ENCODE results near the gene PHF2. TPM values are rescaled to one million over a fixed set of nuclear protein-coding genes. Genes with fewer than 3 reads are reported as not detected.

The PHF2 gene
- total and polyA plus RNA-seq, 2 experiments from 2014 or later, result 4.3 to 11.8 TPM

- no peaks in the 10 kb centered on the region for H3K9me3 Mint-ChIP-seq
- H3K27me3 Mint-ChIP-seq (ENCODE audit: insufficient read depth, low read depth, poor library complexity), result peaks cover 4% of the 10 kb centered on the region
- peaks cover 41% of the 10 kb centered on the region for H3K36me3 Mint-ChIP-seq (ENCODE audit: low read depth)
- Histone ChIP-seq H3K9me2 (ENCODE audit: insufficient read depth) (no peaks in the 10 kb centered on the region), H3K27ac (ENCODE audit: low read depth) (no peak overlapping the region), H3K4me1 (ENCODE audit: insufficient read depth) (peaks cover 11% of the 10 kb centered on the region; the same call in 1 of the 2 replicates), H3K4me3 (no peak overlapping the region), H3K79me2 (replicated peaks; ENCODE audit: insufficient read depth) (no peaks in the 10 kb centered on the region), H2AFZ (no peak overlapping the region), H3K27me3 (ENCODE audit: insufficient read depth) (no peaks in the 10 kb centered on the region), H3K36me3 (ENCODE audit: insufficient read depth) (peaks cover 18% of the 10 kb centered on the region), H3K4me2 (no peak overlapping the region), H4K20me1 (replicated peaks; ENCODE audit: insufficient read depth) (peaks cover 6% of the 10 kb centered on the region; the same call in 1 of the 2 replicates), H3F3A (replicated peaks; ENCODE audit: low read depth) (no peaks in the 10 kb centered on the region)
- DNase-seq (ENCODE audit: low spot score) (no peak), ATAC-seq (no peak)
- H3K27ac Mint-ChIP-seq, result no peak overlapping the region
- H3K4me1 Mint-ChIP-seq, result peaks cover 10% of the 10 kb centered on the region; the same call in 2 of the 3 replicates
- TF ChIP-seq NANOG (IDR thresholded peaks at IDR 0.05; ENCODE audit: borderline replicate concordance), result no peak
- no peak for TF ChIP-seq ZNF331 (CRISPR knock-in tag; IDR thresholded peaks at IDR 0.05; ENCODE audit: low read depth)
- TF ChIP-seq ZNF462 (CRISPR knock-in tag; IDR thresholded peaks at IDR 0.05), result no peak
- no peak for TF ChIP-seq JUNB (IDR thresholded peaks at IDR 0.05; ENCODE audit: unreplicated experiment)
- TF ChIP-seq REST (IDR thresholded peaks at IDR 0.05; ENCODE audit: unreplicated experiment), result no peak
- TF ChIP-seq CREB1 (CRISPR knock-in tag; IDR thresholded peaks at IDR 0.05; ENCODE audit: low read depth), result no peak
- no peak for TF ChIP-seq CTCF (conservative IDR thresholded peaks at IDR 0.05; ENCODE audit: low read depth in 2 of 2)
- no peak for TF ChIP-seq ZNF114 (CRISPR knock-in tag; IDR thresholded peaks at IDR 0.05)
- no peak overlapping the region for H3K4me3 Mint-ChIP-seq
Observed at GRCh38 chr9:93552923-93553322, 23.5 kb upstream of the PHF2 start.
